Natural killer cell treated with Interleukin-12 subunit alpha and Interleukin-12 subunit beta and Interleukin-15 and Interleukin-18, amount 100 ng/mL, for 72 hours (primary cell): ENCODE data around the gene PZP. TPM values are rescaled to one million over a fixed set of nuclear protein-coding genes. Genes with fewer than 3 reads are reported as not detected.
A peak's percentile ranks its signal among the peaks of the same experiment; 100 is the strongest.

Experiments used
- ATAC-seq, 2 donors: fragments of 150-1000 bp; cut with Tn5 transposase in 1 of 2; sonication (Bioruptor Pico), chemical (Tn5 transposase) in 1 of 2; 2 replicates each; pipeline ENCODE4 v1.10.0; 2021
- DNase-seq: peaks from one replicate; pipeline ENCODE4 v3.0.0; 2022; ENCODE audit warnings: low spot score
- H3K27ac Mint-ChIP-seq, 2 donors: 1 replicate in 1 of 2; 2 replicates in 1 of 2; pipeline ENCODE4 v1.8.0; 2022; ENCODE audit warnings: mixed read lengths in 2 of 2, mild to moderate bottlenecking in 1 of 2, moderate library complexity in 1 of 2
- H3K27me3 Mint-ChIP-seq, 2 donors: 1 replicate in 1 of 2; 2 replicates in 1 of 2; pipeline ENCODE4 v1.8.0; 2022; ENCODE audit warnings: mixed read lengths in 2 of 2
- H3K36me3 Mint-ChIP-seq: one replicate; pipeline ENCODE4 v1.8.0; 2022; ENCODE audit warnings: mixed read lengths
- H3K4me1 Mint-ChIP-seq, 2 donors: 1 replicate in 1 of 2; 2 replicates in 1 of 2; pipeline ENCODE4 v1.8.0; 2022; ENCODE audit warnings: low read depth in 2 of 2, mixed read lengths in 2 of 2, mild to moderate bottlenecking in 1 of 2
- H3K4me3 Mint-ChIP-seq: one replicate; pipeline ENCODE4 v1.8.0; 2022; ENCODE audit warnings: mixed read lengths
- H3K9me3 Mint-ChIP-seq: 2 replicates; pipeline ENCODE4 v1.8.0; 2022; ENCODE audit warnings: mixed read lengths
- total RNA-seq, 2 donors: library from RNA; stranded (reverse); gene quantifications; one replicate each; pipeline ENCODE4 v1.2.3, GENCODE V29; 2022

The PZP gene
- total RNA-seq, 2 donors from 2014 or later: not detected

DNA sequence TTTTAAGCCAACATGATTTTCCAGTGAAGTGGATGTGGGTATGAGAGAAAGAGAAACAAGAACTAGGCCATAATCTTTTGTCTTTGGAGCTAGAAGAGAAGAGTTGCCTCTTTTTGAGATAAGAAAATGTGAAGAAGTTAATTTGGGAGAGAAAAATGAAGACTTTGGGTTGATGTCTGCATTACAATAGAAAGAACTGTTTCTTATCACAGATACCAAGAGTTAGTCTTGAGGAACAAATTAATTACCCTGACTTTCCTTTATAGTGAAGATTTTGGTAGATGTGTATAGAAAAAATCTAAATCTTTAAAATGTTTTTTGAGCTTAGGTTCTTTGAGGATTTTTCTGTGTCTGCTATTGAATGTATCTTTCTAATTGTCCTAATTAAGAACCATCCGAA lies 96.7 kb downstream of the PZP start:
- DNase-seq (no peak), ATAC-seq (no peak)
- Mint-ChIP-seq H3K4me1 (peaks cover 14 to 15% of the 10 kb centered on the region in 2 donors), H3K27me3 (no peaks in the 10 kb centered on the region), H3K4me3 (no peak overlapping the region), H3K9me3 (no peaks in the 10 kb centered on the region), H3K27ac (no peak overlapping the region), H3K36me3 (no peaks in the 10 kb centered on the region)

DNA sequence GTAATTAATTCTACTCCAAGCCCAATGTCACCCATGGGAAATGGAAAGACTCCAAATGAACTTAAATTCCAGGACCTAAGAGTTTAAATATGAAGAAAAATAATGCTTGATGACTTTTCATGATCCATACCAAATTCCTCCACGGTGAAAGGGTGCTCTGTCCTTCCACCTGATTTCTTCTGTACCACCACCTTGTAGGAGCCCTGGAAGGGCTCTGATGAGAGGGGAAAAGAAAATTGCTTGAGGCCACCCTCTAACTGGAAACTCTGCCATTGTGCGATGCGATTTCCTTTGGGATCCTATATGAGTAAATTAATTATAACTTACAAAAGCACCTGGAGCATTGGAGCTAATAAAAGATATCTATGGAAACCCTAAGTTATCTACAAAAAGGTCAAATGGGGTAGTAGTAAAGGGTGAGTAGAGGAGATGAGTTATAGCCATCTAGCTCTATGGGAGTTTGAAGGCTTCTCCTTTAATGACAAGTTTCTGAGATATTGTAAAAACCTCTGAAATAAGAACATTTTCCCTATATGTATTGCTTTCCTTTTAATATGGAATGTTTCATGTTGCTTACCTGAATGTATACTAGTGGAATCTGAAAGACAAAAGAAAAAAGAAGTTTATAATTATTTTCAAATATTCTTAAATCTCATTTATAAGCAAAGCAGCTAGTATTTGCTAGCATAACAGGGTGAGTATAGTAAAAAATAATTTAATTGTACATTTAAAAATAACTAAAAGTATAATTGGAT lies 98.3 kb downstream of the PZP start:
- Mint-ChIP-seq H3K27ac (no peak overlapping the region), H3K4me1 (peaks cover 5 to 11% of the 10 kb centered on the region in 2 donors), H3K4me3 (no peak overlapping the region), H3K9me3 (no peaks in the 10 kb centered on the region), H3K36me3 (no peaks in the 10 kb centered on the region), H3K27me3 (no peaks in the 10 kb centered on the region)
- ATAC-seq (no peak), DNase-seq (no peak)

DNA sequence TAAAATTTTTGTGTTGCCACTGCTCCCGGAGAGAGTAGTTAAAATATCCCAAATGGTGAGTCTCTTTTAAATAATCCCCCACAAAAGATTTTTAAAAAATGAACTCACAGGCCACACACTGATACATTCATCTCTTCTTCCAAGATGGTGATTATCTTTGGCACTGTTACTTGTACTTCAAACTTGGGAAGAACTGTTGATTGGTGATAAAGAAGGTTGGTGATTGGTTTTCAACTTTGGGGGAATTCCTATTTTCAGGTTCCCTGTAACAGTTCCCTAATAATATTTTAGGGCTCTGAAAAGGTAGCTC lies 99.0 kb downstream of the PZP start:
- no peaks in the 10 kb centered on the region for H3K36me3 Mint-ChIP-seq
- no peak for DNase-seq
- H3K4me1 Mint-ChIP-seq: peaks cover 5 to 12% of the 10 kb centered on the region in 2 donors
- H3K9me3 Mint-ChIP-seq: no peaks in the 10 kb centered on the region
- ATAC-seq: no peak
- H3K27ac Mint-ChIP-seq: no peak overlapping the region
- no peaks in the 10 kb centered on the region for H3K27me3 Mint-ChIP-seq
- no peak overlapping the region for H3K4me3 Mint-ChIP-seq

DNA sequence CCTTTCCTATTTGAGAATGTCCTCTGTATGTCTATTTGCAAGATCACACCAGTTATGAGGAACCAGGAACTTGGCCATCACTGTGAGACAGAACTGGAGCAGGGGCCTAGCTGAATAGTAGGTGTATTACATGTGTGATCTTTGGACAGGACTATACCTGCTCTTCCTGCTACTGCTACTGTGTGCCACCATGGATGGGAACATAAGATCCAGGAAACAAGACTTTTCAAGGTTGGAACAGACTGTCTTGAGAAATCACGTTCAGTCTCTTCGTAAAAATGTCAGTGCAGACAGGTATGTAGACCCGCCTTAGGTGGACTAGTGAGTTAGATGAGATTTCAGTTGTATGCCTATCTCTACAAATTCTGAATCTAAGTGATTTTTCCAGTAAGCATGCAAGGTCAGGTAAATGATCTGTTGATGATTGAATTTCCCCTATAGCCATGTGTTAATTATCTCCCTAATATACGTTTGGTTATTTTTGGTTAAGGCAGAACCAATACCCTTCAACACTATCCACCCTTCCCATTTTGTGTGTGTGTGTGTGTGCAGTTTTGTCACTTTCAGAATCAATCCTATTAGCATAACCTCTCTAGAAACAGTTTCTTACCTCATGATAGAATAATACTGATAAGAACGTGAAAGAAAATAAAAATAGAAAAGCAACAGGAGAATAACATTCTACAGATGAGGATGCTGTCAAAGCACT lies 99.5 kb downstream of the PZP start:
- Mint-ChIP-seq H3K4me1 (peaks cover 9 to 12% of the 10 kb centered on the region in 2 donors), H3K27ac (no peak overlapping the region), H3K27me3 (no peaks in the 10 kb centered on the region), H3K36me3 (no peaks in the 10 kb centered on the region), H3K4me3 (no peak overlapping the region), H3K9me3 (no peaks in the 10 kb centered on the region)
- no peak for DNase-seq
- no peak for ATAC-seq

DNA sequence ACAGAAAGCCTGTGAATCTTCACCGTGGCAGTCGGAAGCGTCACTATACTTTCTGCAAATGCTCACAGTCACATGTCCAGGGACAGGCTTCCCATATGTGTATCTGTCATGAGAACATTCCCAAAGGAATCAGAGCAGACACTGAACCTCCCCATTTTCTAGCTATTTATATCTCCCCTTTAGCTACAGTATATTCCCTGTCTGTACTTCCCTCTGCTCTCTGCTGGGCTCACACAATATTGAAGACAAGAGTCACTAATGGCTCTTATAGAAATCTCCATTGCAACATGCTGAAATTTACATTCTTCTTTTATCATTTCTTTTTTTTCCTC lies 100.7 kb downstream of the PZP start:
- DNase-seq (no peak), ATAC-seq (no peak)
- Mint-ChIP-seq H3K27me3 (no peaks in the 10 kb centered on the region), H3K9me3 (no peaks in the 10 kb centered on the region), H3K27ac (no peak overlapping the region), H3K36me3 (no peaks in the 10 kb centered on the region), H3K4me3 (no peak overlapping the region), H3K4me1 (peaks cover 12 to 15% of the 10 kb centered on the region in 2 donors)

DNA sequence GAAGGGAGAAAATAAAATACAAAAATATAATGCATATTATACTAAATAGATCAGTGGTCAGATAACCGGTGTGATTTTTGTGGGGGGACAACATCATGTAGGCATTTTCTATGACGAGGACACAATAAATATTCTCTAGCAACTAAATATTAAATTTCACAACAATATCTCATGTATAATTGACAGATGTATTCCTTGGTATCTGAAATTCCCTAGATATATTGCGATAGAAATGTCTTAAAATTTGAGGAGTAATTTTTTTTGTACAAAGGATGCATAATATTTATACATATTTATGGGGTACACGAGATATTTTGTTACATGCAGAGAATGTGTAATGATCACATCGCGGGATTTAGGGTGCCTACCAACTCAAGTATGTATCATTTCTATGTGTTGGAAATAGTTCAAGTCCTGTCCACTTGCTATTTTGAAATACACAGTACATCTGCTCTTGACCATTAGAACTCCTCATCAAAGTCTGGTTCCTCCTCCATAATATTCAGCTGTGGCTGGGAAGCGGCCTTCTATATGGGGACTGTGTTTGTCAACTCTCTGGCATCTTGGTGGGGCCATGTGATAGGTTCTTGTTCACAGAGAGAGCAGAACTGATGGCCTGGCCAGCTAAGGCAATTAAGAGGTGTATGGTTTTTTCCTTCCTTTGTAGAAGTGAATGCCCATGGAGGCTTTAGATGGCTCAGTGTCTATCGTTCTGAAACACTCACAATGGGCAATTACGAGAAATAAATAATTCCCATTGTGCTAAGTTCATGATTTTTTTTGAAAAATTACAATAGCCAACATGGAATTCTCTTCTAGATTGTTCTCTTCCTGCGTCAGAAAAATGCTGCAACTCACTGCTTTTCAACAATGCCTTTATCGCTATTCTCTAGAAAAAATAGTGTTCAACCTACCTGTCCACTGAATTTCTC lies 101.3 kb downstream of the PZP start:
- Mint-ChIP-seq H3K9me3 (no peaks in the 10 kb centered on the region), H3K36me3 (no peaks in the 10 kb centered on the region), H3K27ac (no peak overlapping the region), H3K4me1 (peaks cover 12 to 15% of the 10 kb centered on the region in 2 donors), H3K27me3 (no peaks in the 10 kb centered on the region), H3K4me3 (no peak overlapping the region)
- DNase-seq (no peak), ATAC-seq (no peak)

DNA sequence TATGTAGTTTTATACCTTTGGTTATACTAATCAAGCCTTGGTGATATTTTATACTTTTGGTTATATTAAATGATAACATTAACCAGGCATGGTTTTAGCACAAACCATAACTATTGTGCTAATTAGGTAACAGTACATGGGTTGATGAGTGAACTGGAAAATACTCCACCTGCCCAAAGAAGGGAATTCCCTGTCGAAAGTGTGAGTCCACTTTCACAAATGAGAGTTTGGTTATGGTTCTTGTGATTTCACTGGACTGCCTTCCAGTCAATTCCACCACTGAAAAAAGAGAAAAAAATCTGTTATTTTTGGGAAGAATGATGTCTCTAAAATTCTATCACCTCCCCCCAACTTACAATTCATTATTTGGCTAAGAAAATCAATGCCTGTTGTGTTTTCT lies 102.1 kb downstream of the PZP start:
- no peak for ATAC-seq
- H3K4me3 Mint-ChIP-seq: no peak overlapping the region
- no peaks in the 10 kb centered on the region for H3K36me3 Mint-ChIP-seq
- DNase-seq: no peak
- H3K27me3 Mint-ChIP-seq: no peaks in the 10 kb centered on the region
- peaks cover 9 to 10% of the 10 kb centered on the region in 2 donors for H3K4me1 Mint-ChIP-seq
- H3K27ac Mint-ChIP-seq: no peak overlapping the region
- no peaks in the 10 kb centered on the region for H3K9me3 Mint-ChIP-seq

DNA sequence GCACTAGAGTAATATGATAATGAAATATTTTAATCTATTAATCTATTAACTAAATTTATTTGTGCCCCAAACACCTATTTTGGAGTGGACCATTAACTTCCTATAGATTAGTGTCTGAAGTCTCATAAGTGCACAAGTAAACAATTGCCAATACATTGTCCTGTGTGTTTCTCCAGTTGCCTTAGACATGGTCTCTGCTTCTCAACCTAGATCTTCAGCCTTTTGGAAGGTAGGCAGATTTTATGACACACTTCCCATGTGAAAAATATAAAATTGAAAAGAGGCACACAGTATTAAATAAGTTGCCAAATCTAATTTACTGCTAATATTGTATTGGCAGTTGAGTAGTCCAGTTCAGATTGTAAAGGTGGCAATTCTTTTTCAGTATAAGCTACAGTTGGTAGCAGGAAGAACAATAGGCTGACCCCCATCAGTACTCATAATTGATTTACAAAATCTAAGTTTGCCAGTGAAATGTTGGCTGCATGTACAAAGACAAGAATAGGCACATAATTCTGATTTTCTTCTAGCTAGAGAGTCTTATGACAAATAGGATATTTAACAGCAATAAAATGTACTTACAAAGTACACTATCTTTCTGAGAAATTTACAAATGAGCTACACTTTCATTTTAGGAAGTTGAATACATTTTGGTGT lies 103.3 kb downstream of the PZP start:
- H3K36me3 Mint-ChIP-seq: no peaks in the 10 kb centered on the region
- H3K27ac Mint-ChIP-seq: peak overlapping the region; percentile 21 to 37
- no peaks in the 10 kb centered on the region for H3K9me3 Mint-ChIP-seq
- peaks cover 9% of the 10 kb centered on the region in 2 donors for H3K4me1 Mint-ChIP-seq
- no peak overlapping the region for H3K4me3 Mint-ChIP-seq
- DNase-seq (no peak), ATAC-seq (no peak)
- no peaks in the 10 kb centered on the region for H3K27me3 Mint-ChIP-seq

DNA sequence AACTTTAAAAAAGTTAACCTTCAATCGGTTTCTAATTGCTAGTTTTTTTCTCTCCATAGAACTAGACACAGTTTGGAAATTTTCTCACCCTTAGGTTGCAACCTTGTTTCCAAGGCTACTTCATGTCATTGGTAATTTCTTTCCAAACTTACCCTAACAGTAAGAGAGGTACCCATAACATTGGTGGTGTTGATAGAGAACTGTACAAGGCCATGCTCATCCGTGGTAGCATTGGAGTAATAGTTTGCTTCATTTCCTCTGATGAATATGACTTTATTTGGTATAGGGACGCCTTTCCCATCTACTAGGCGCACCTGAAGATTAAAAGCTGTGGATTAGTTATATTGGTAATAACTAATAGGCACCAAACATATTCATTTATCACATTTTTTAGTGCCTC lies 104.1 kb downstream of the PZP start:
- ATAC-seq (no peak), DNase-seq (no peak)
- peak overlapping the region; percentile 30 for H3K4me3 Mint-ChIP-seq
- no peaks in the 10 kb centered on the region for H3K27me3 Mint-ChIP-seq
- H3K9me3 Mint-ChIP-seq: no peaks in the 10 kb centered on the region
- no peaks in the 10 kb centered on the region for H3K36me3 Mint-ChIP-seq
- peak overlapping the region in 1 of 2 donors; percentile 29 for H3K27ac Mint-ChIP-seq
- peaks cover 9% of the 10 kb centered on the region in 2 donors for H3K4me1 Mint-ChIP-seq

DNA sequence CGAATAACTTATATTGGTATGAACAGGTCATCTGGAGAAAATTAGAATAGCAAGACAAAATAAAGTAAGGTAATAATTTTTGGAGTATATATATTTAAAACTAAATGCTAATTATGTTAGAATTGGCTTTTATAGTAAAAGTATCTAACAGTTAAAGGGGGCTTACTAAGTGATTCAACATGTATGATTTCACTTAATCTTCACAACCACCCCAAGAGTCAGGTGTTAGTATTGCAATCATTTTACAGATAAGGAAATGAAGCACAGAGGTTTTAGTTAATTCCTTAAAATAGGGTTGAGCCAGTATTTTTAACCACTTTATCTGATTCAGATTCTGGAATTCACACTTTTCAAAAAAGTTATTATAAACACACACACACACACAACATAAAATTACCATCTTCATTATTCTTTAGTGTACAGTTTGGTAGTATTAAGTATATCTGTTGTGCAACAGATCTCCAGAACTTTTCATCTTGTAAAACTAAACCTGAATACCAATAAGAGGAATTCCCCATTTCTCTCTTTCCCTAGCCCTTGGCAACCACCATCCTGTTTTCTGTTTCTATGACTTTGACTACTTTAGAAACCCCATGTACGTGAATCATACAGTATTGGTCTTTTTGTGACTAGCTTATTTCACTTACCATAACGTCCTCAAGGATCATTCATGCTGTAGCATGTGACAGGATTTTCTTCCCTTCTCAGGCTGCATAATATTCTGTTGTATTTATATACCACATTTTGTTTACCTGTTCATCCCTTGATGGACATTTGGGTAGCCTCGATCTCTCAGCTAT lies 104.9 kb downstream of the PZP start:
- peaks cover 9% of the 10 kb centered on the region in 2 donors for H3K4me1 Mint-ChIP-seq
- H3K9me3 Mint-ChIP-seq: no peaks in the 10 kb centered on the region
- peak overlapping the region; percentile 30 for H3K4me3 Mint-ChIP-seq
- H3K27ac Mint-ChIP-seq: peak overlapping the region; percentile 26 to 29
- no peaks in the 10 kb centered on the region for H3K36me3 Mint-ChIP-seq
- ATAC-seq (peak in 1 of 2 donors; percentile 60), DNase-seq (no peak)
- no peaks in the 10 kb centered on the region for H3K27me3 Mint-ChIP-seq

DNA sequence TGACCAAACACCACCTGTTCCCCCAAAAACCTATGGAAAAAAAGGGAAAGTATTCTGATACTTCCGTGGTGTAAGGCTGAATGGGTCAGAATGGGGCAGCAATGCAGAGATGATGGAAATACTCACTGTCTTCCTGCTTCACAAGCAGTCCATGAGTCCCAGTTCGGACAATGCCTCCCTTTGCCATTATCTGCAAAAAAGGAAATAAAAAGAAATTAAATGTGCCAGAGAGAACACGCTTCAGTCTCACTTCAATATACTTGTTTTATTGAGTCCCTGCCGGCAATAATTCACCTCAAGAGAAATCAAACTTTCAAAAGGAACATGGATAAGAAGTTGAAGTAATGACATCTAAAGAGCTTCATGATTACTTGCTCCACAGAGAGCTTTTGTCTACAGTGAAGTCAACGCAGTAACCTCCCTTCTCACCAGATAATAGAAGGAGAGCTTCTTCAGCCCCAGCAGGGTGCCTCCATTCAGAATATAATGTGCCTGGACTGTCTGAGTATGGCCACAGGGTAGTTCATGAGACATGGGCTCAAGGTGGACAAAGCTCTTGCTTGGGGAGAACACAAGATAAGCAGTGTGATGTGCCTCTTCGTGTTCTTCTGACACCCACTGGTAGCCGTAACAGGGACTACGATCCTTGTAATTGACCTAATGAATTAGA lies 107.0 kb downstream of the PZP start:
- H3K27ac Mint-ChIP-seq: no peak overlapping the region
- H3K9me3 Mint-ChIP-seq: no peaks in the 10 kb centered on the region
- no peaks in the 10 kb centered on the region for H3K27me3 Mint-ChIP-seq
- ATAC-seq (no peak), DNase-seq (no peak)
- peaks cover 15% of the 10 kb centered on the region in 2 donors for H3K4me1 Mint-ChIP-seq
- no peak overlapping the region for H3K4me3 Mint-ChIP-seq
- no peaks in the 10 kb centered on the region for H3K36me3 Mint-ChIP-seq

DNA sequence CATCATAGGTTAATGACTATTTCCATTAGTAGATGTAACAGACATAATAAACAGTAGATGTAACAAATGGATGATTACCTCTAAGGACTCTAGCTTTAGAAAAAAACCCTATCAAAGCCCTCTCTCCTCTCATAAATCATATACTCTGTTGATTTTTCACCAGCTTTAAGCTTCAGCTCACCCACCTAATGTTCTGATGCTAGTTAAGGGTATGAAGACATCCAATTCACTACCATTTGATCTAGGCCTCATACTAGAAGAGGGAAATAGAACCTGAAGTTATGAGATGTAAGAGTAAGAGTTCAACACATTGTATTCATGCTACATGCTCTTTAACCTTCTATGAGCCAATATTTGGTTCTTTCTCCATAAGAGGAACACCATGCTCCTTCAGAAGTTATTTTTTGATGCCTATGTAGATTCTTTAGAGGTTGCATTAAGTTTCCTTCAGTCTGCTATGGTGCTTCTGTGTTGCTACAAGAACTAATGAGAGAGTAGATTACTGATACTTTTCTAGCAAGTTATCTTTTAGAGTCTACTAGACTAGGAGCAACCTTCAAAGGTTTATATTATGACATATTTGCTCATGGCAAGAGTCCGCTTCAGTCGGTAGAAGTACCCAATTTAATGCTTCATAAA lies 108.5 kb downstream of the PZP start:
- Mint-ChIP-seq H3K27ac (no peak overlapping the region), H3K36me3 (no peaks in the 10 kb centered on the region), H3K4me1 (peaks cover 8 to 17% of the 10 kb centered on the region in 2 donors), H3K4me3 (no peak overlapping the region), H3K27me3 (no peaks in the 10 kb centered on the region), H3K9me3 (no peaks in the 10 kb centered on the region)
- no peak for DNase-seq
- ATAC-seq: no peak
